Astrocyte (in vitro differentiated cells and primary cell): ENCODE data around the gene IST1.

Source experiments
- CTCF ChIP-seq: IDR thresholded peaks from 2 replicates; pipeline ENCODE4 v1.5.1; 2011; ENCODE audit warnings: low read depth, mild to moderate bottlenecking, inconsistent platforms, low read length, moderate library complexity; ENCODE audit not compliant: insufficient read depth
- EZH2 ChIP-seq: IDR thresholded peaks from 2 replicates; pipeline ENCODE4 v1.6.1; 2012; ENCODE audit warnings: mild to moderate bottlenecking, low read length, inconsistent platforms; ENCODE audit not compliant: insufficient read depth

- TF ChIP-seq CTCF, result no peak
- no peak for TF ChIP-seq EZH2
Observed at GRCh38 chr16:71973001-71973400, 77.7 kb downstream of the IST1 start.
